H7 (cell line): ENCODE data around the gene IL37. TPM values are rescaled to one million over a fixed set of nuclear protein-coding genes. Genes with fewer than 3 reads are reported as not detected.
"Not testable (repeated sequence)": the region's sequence is repeated elsewhere in the genome, so short reads cannot be mapped to it uniquely, and the experiment has no call there.

ENCODE experiments used
- DNase-seq: peaks from one replicate; pipeline ENCODE4 v3.0.0; 2012
- H3K27me3 ChIP-seq: 2 replicates; pipeline ENCODE4 v1.6.0; 2011; ENCODE audit warnings: mild to moderate bottlenecking, low read length; ENCODE audit not compliant: control insufficient read depth, insufficient read depth
- H3K36me3 ChIP-seq: replicated peaks from 2 replicates; pipeline ENCODE4 v1.5.1; 2011; ENCODE audit warnings: low read length; ENCODE audit not compliant: control insufficient read depth, insufficient read depth
- H3K4me3 ChIP-seq: 2 replicates; pipeline ENCODE4 v1.5.1; 2011; ENCODE audit warnings: low read depth, mild to moderate bottlenecking, control low read depth, low read length, moderate library complexity; ENCODE audit not compliant: insufficient read depth
- total RNA-seq: library from RNA; depleted of rRNA; stranded (reverse); fragments of >200 nt; shearing (Covaris generic); gene quantifications from 2 replicates; pipeline ENCODE4 v1.2.3, GENCODE V29; 2014

IL37 gene
- total RNA-seq, 1 experiment from 2014 or later = 0.62 TPM

GRCh38 chr2:112906276-112906675 is 4.7 kb upstream of the IL37 start:
- H3K27me3 ChIP-seq = no peaks in the 10 kb centered on the region
- no peak overlapping the region for H3K4me3 ChIP-seq
- DNase-seq = no peak
- H3K36me3 ChIP-seq = no peaks in the 10 kb centered on the region

- no peak overlapping the region for H3K4me3 ChIP-seq
- H3K36me3 ChIP-seq = no peaks in the 10 kb centered on the region
- H3K27me3 ChIP-seq = no peaks in the 10 kb centered on the region
- DNase-seq = no peak
These were observed 3.7 kb upstream of the IL37 start for GRCh38 chr2:112907001-112907949.

GRCh38 chr2:112908559-112908958 is 2.4 kb upstream of the IL37 start:
- H3K36me3 ChIP-seq, H3K27me3 ChIP-seq, H3K4me3 ChIP-seq, DNase-seq: not testable (repeated sequence)

GRCh38 chr2:112910219-112910618 is 746 bp upstream of the IL37 start:
- Histone ChIP-seq H3K36me3 (no peaks in the 10 kb centered on the region), H3K27me3 (no peaks in the 10 kb centered on the region; the same call in 1 of the 2 replicates), H3K4me3 (no peak overlapping the region)
- peak; percentile 2 for DNase-seq

GRCh38 chr2:112912403-112912802 is 1.4 kb downstream of the IL37 start:
- H3K27me3 ChIP-seq = peaks cover under 1% of the 10 kb centered on the region; the same call in 1 of the 2 replicates
- DNase-seq = peak; percentile 1
- no peaks in the 10 kb centered on the region for H3K36me3 ChIP-seq
- H3K4me3 ChIP-seq = no peak overlapping the region

- Histone ChIP-seq H3K27me3 (peaks cover 1% of the 10 kb centered on the region; the same call in 1 of the 2 replicates), H3K4me3 (no peak overlapping the region), H3K36me3 (no peaks in the 10 kb centered on the region)
- DNase-seq = peak; percentile 7
These were observed 4.6 kb downstream of the IL37 start for GRCh38 chr2:112915300-112916144.

GRCh38 chr2:112916145-112916571 is 5.2 kb downstream of the IL37 start:
- H3K27me3 ChIP-seq = peaks cover 1% of the 10 kb centered on the region; the same call in 1 of the 2 replicates
- no peaks in the 10 kb centered on the region for H3K36me3 ChIP-seq
- no peak overlapping the region for H3K4me3 ChIP-seq
- DNase-seq = peak; percentile 5

- Histone ChIP-seq H3K36me3 (no peaks in the 10 kb centered on the region), H3K4me3 (no peak overlapping the region), H3K27me3 (peaks cover 1% of the 10 kb centered on the region; the same call in 1 of the 2 replicates)
- DNase-seq = peak; percentile 1
These were observed 5.8 kb downstream of the IL37 start for GRCh38 chr2:112916625-112917247.

- no peak for DNase-seq
- Histone ChIP-seq H3K27me3 (peaks cover 1% of the 10 kb centered on the region; the same call in 1 of the 2 replicates), H3K4me3 (no peak overlapping the region), H3K36me3 (no peaks in the 10 kb centered on the region)
These were observed 6.9 kb downstream of the IL37 start for GRCh38 chr2:112917856-112918255.

GRCh38 chr2:112918256-112918655 is 7.3 kb downstream of the IL37 start:
- Histone ChIP-seq H3K4me3 (no peak overlapping the region), H3K27me3 (peaks cover 1% of the 10 kb centered on the region; the same call in 1 of the 2 replicates), H3K36me3 (no peaks in the 10 kb centered on the region)
- no peak for DNase-seq

GRCh38 chr2:112919086-112919485 is 8.1 kb downstream of the IL37 start:
- no peak for DNase-seq
- Histone ChIP-seq H3K27me3 (peaks cover 1% of the 10 kb centered on the region; the same call in 1 of the 2 replicates), H3K36me3 (no peaks in the 10 kb centered on the region), H3K4me3 (no peak overlapping the region)

GRCh38 chr2:112920923-112921532 is 10.1 kb downstream of the IL37 start:
- H3K4me3 ChIP-seq = no peak overlapping the region
- DNase-seq = no peak
- no peaks in the 10 kb centered on the region for H3K36me3 ChIP-seq
- peaks cover 1% of the 10 kb centered on the region; the same call in 1 of the 2 replicates for H3K27me3 ChIP-seq

GRCh38 chr2:112921982-112922381 is 11.0 kb downstream of the IL37 start:
- DNase-seq = no peak
- peaks cover 1% of the 10 kb centered on the region; the same call in 1 of the 2 replicates for H3K27me3 ChIP-seq
- H3K4me3 ChIP-seq = no peak overlapping the region
- no peaks in the 10 kb centered on the region for H3K36me3 ChIP-seq
